Mammary epithelial cell (primary cell): ENCODE results near the gene NDUFAF2.

Source experiments
- CTCF ChIP-seq, 2 donors: IDR thresholded peaks in 1 of 2; conservative IDR thresholded peaks in 1 of 2; 2 replicates each; pipeline ENCODE4 v1.5.1; 2011 to 2012; ENCODE audit warnings: inconsistent platforms in 2 of 2, low read length in 2 of 2, mild to moderate bottlenecking in 2 of 2, control low read depth in 1 of 2, low read depth in 1 of 2; ENCODE audit not compliant: insufficient read depth in 1 of 2; ENCODE audit errors: extremely low read depth in 1 of 2
- EZH2 ChIP-seq: IDR thresholded peaks from 2 replicates; pipeline ENCODE4 v1.6.1; 2012; ENCODE audit warnings: low read length, inconsistent platforms, borderline replicate concordance

DNA sequence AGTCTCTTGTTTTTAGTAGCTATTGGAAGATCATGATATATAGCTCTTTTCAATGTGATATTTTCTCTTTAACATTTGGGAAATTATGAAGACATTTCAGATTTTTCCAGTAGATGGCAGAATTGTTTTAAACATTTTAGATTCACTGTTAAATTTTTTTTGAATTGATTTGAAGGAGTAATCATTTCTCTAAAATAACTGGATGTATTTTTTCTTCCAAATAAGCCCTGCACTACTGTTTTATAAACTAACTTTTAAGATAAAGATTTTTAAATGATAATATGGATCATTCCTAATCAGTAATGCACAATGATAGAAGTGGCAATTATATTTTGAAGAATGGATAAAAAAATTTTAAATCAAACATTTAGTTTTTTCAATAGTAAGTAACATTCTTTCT, 14.2 kb downstream of the NDUFAF2 start:
- TF ChIP-seq CTCF (conservative IDR thresholded peaks at IDR 0.05 in 1 of 2, IDR thresholded peaks at IDR 0.05 in 1 of 2; ENCODE audit: extremely low read depth in 1 of 2, insufficient read depth in 1 of 2, low read depth in 1 of 2, low read length in 2 of 2): peak; percentile 14 to 27
- no peak for TF ChIP-seq EZH2
